ENCODE data around the gene NFIB. TPM values are rescaled to one million over a fixed set of nuclear protein-coding genes. Genes with fewer than 3 reads are reported as not detected.

NFIB gene
- total and polyA plus RNA-seq, 2 experiments from 2014 or later: 15.2 to 27.3 TPM

GRCh38 chr9:14342736-14343135 is 28.8 kb upstream of the NFIB start:
- Histone ChIP-seq H3K4me2 (no peak overlapping the region), H3K4me3 (no peak overlapping the region), H3K4me1 (ENCODE audit: insufficient read depth) (peaks cover 16% of the 10 kb centered on the region), H4K20me1 (ENCODE audit: insufficient read depth, poor library complexity, severe bottlenecking) (no peaks in the 10 kb centered on the region), H3K9me2 (replicated peaks; ENCODE audit: insufficient read depth) (no peaks in the 10 kb centered on the region), H3K27me3 (peaks cover 86% of the 10 kb centered on the region), H3K36me3 (replicated peaks; ENCODE audit: insufficient read depth, low read depth) (no peaks in the 10 kb centered on the region), H3K79me2 (no peaks in the 10 kb centered on the region), H2AFZ (no peak overlapping the region), H3K9me3 (ENCODE audit: low read depth) (no peaks in the 10 kb centered on the region), H3K27ac (peak overlapping the region; percentile 70)
- no peak for DNase-seq (ENCODE audit: low spot score)
- no peak for TF ChIP-seq CTCF (IDR thresholded peaks at IDR 0.05; ENCODE audit: poor library complexity)
- no peak for TF ChIP-seq EZH2 (IDR thresholded peaks at IDR 0.05; ENCODE audit: borderline replicate concordance)
- no peak for TF ChIP-seq EZH2phosphoT487 (IDR thresholded peaks at IDR 0.05; ENCODE audit: low read depth, severe bottlenecking, unreplicated experiment)
- 77% methylated on average over 4 of the region's 4 CpGs for WGBS (ENCODE audit: low lambda C conversion rate, missing lambda C conversion rate)

GRCh38 chr9:14341437-14342122 is 27.6 kb upstream of the NFIB start:
- H2AFZ ChIP-seq: no peak overlapping the region
- WGBS (ENCODE audit: low lambda C conversion rate, missing lambda C conversion rate): 71% methylated on average over 5 of the region's 6 CpGs
- H3K4me2 ChIP-seq: no peak overlapping the region
- DNase-seq (ENCODE audit: low spot score): no peak
- no peak overlapping the region for H3K27ac ChIP-seq
- H3K9me2 ChIP-seq (replicated peaks; ENCODE audit: insufficient read depth): no peaks in the 10 kb centered on the region
- no peaks in the 10 kb centered on the region for H3K79me2 ChIP-seq
- peaks cover 13% of the 10 kb centered on the region for H3K4me1 ChIP-seq (ENCODE audit: insufficient read depth)
- no peak overlapping the region for H3K4me3 ChIP-seq
- H3K27me3 ChIP-seq: peaks cover 74% of the 10 kb centered on the region
- no peak for TF ChIP-seq EZH2phosphoT487 (IDR thresholded peaks at IDR 0.05; ENCODE audit: low read depth, severe bottlenecking, unreplicated experiment)
- TF ChIP-seq CTCF (IDR thresholded peaks at IDR 0.05; ENCODE audit: poor library complexity): no peak
- no peak for TF ChIP-seq EZH2 (IDR thresholded peaks at IDR 0.05; ENCODE audit: borderline replicate concordance)
- no peaks in the 10 kb centered on the region for H4K20me1 ChIP-seq (ENCODE audit: insufficient read depth, poor library complexity, severe bottlenecking)
- no peaks in the 10 kb centered on the region for H3K9me3 ChIP-seq (ENCODE audit: low read depth)
- no peaks in the 10 kb centered on the region for H3K36me3 ChIP-seq (replicated peaks; ENCODE audit: insufficient read depth, low read depth)

GRCh38 chr9:14340994-14341393 is 27.1 kb upstream of the NFIB start:
- no peak for TF ChIP-seq CTCF (IDR thresholded peaks at IDR 0.05; ENCODE audit: poor library complexity)
- TF ChIP-seq EZH2 (IDR thresholded peaks at IDR 0.05; ENCODE audit: borderline replicate concordance): no peak
- TF ChIP-seq EZH2phosphoT487 (IDR thresholded peaks at IDR 0.05; ENCODE audit: low read depth, severe bottlenecking, unreplicated experiment): no peak
- Histone ChIP-seq H3K9me2 (replicated peaks; ENCODE audit: insufficient read depth) (no peaks in the 10 kb centered on the region), H2AFZ (no peak overlapping the region), H3K27ac (peak overlapping the region; percentile 23), H3K36me3 (replicated peaks; ENCODE audit: insufficient read depth, low read depth) (no peaks in the 10 kb centered on the region), H3K79me2 (no peaks in the 10 kb centered on the region), H3K4me2 (no peak overlapping the region), H3K4me3 (no peak overlapping the region), H3K9me3 (ENCODE audit: low read depth) (no peaks in the 10 kb centered on the region), H3K4me1 (ENCODE audit: insufficient read depth) (peaks cover 7% of the 10 kb centered on the region), H4K20me1 (ENCODE audit: insufficient read depth, poor library complexity, severe bottlenecking) (no peaks in the 10 kb centered on the region), H3K27me3 (peaks cover 68% of the 10 kb centered on the region)
- no peak for DNase-seq (ENCODE audit: low spot score)
- WGBS (ENCODE audit: low lambda C conversion rate, missing lambda C conversion rate): 66% methylated on average over 3 of the region's 3 CpGs

Measured in hepatocyte (in vitro differentiated cells).